ENCODE results near the gene DNMT3B.

Gene DNMT3B

DNA sequence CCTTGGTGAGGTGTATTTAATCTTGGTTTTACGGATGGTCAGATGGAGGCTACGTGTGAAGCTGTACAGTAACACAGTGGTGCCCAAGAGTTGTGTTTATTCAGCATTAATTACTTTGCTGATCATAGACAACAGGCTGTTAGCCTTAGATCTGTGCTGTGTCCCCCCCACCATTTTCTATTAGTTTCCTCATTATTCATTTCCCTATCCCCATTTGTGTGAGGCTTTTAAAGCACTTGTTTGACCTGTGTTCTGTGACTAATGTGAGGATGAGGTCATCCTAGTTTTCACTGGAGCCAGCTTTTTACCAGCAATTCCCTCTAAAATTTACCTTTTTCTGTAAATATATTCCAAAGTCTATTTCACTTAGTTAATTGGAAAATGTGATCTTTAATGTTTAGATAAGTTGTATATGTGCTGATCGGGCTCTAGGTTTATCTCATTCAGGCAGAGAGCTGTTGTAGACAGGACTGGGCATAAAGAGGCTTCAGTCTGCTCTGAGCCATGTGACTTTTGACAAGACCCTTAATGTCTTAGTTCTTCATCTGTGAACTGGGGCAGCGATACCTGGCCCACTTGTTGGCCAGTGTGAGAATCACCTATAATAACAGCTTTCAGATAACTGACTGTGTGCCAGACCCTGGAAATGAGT lies 66.0 kb downstream of the DNMT3B start:
- no peak for DNase-seq

DNA sequence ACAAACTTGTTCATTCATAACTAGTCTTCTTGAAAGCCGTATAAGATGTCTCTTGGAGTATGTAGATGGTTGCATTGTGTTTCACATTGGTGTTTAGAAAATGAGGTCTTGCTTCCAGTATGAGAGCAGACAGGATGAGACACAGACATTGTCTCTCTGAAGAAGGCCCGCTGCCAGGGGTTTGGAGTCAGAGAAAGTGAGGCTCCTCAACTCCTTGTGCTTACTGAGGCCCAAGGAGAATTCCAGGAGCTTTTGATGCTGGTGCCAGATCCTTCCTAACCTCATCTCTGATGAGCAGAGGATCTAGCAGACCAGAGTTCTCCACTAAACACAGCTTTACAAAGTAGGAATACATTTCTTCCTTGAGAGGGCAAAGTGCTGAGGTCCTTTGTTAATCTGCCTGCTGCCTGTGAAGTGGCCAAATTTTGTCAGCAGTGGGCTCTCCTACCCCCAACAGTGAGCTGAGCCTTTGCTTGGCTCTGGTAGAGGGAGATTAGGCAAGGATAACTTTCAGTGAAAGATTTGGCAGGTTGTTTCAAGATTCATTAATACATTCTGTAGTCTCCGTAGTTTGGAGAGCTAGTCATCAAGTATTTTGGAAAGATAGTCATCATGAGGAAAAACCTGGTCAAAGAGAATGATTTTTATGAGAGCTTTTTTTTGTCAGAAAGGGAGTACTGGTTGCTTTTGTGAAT lies 67.3 kb downstream of the DNMT3B start:
- no peak for DNase-seq

DNA sequence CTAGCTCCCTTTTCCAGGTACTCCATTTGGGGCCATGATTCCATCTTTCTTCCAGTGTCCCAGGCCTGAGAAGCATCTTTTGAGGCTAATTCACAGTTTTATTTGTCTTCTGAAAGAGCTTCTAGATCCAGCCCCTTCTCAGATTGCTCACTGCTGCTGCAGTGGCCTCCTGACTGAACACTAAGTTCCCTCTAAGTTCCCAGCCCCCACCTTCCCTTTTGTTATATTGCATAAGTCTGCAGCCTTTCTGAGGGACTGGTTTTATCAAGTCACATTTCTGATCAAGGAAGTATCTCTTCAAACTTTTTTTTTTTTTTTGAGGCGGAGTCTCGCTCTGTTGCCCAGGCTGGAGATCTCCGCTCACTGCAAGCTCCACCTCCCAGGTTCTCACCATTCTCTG lies 68.3 kb downstream of the DNMT3B start:
- DNase-seq, result no peak

DNA sequence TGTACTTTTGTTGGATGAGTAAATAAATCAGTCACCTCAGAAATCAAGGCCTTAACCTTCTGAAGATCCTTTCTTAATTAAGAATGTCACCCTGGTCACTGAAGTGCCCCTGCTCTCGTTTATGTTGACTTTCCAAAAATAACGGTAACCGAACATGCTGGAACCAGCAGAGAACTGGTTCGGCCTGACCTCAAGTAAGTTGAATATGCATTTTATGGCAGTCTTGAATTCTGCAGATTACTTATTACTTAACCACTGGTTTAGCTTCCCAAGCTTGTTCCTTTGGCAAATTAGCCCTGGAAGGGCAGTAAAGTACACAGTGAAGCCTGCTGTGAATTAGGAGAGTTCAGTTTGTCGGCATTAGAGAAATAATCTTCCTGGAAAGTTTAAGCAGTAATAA lies 69.8 kb downstream of the DNMT3B start:
- DNase-seq, result no peak

DNA sequence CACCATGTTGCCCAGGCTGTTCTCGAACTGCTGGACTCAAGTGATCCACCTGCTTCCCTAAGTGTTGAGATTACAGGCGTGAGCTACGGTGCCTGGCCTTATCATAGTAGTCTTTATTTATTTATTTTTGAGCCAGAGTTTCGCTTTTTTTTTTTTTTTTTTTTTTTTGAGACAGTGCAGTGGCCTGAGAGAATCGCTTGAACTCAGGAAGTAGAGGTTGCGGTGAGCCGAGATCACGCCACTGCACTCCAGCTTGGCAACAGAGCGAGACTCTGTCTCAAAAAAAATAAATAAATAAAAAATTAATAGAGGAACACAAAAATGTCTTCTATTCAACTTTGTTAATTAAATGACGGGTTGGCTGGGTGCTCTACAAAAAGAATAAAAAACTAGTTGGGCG lies 70.5 kb downstream of the DNMT3B start:
- no peak for DNase-seq

DNA sequence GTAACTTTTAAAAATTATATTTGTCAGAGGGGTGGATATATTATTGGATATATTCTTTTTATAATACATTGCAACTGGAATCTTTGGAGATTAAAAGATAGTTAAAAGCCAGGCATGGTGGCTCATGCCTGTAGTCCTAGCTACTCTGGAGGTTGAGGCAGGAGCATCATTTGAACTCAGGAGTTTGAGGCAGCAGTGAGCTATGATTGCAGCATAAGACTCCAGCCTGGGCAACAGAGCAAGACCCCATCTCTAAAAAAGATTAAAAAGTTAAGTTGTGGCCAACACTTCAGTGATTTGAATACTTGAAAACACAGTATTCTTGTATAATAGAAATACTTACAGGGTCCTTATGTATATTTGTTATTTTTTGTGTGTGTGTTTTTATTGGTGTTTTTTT lies 72.8 kb downstream of the DNMT3B start:
- no peak for DNase-seq

DNA sequence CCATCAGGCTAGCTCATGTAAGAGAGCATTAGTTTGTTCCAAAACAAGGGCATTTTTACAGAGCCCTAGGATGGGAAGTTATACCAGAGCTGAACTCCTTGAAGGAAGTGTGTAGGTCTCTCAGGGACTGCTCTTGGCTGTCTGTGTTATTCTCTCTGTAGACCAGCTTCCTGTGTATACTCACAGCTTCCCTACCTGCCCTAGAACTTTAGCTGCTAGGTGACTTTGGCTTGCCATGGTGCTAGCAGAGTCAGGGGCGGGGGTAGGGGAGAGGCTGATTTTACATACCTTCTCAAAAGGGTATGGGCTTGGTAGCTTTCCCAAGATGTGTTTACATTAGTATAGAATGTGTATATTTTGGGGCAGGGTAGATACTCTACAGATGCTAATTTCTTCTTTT lies 75.0 kb downstream of the DNMT3B start:
- no peak for DNase-seq

DNA sequence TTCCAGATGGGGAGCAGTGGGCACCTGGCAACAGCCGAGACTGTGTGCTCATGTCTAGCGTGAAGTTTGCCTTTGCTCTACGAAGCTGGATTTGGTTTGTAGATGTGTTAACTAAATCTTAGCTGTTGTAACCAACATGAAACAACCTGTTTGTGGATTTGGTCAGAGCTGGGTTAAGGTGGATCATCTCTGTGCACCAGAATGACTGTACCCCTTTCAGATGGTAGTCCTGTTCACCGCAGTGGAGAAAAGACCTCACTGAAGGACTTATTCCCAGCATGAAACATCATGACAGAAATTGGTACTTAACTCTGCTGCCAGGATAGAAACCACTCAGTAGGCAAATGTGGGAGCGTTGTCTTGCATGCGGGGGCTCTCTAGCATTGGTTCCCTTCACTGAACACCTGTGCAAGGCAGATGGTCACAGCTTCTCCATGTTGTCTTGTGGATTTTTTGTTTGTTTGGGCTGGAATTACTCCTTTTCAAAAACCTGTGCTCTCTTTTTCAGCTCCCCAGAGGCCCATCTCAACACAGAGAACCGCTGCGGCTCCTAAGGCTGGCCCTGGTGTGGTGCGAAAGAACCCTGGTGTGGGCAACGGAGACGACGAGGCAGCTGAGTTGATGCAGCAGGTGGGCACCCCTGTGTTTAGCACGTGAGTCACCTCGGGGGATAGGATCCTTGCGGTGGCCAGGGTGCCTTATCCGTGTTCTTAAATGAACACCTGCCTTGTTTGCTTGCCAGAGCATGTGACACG lies 77.2 kb downstream of the DNMT3B start:
- DNase-seq, result no peak

DNA sequence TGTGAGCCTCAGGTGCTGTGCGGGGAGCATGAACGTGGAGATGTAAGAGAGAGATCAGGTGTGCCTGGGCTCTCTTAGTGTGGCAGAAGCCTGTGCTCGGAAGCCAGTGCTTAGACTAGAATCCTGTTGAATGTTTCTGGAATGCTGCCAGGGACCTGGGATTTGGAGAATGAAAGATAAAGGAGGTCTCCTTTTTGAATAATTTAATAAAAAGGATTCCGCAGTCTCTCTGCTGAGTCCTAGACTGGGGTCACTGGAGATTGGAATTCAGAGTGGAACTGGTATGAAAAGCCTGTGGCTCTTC lies 77.7 kb downstream of the DNMT3B start:
- DNase-seq, result no peak

DNA sequence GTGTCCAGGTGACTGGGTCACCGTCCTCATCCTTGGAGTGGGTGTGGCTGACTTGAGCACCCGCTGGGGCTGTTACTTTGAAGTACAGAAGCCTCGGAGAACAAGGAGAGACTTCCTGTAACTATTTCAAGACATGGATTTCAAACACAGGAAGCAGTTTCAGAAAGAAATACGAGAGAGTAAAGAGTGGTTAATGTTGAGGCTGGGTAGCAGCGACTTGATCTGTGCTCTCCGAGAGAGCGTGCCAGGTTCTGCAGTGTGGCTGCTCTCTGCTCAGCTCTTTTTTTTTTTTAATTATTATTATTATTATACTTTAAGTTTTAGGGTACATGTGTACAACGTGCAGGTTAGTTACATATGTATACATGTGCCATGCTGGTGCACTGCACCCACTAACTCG lies 79.0 kb downstream of the DNMT3B start:
- no peak for DNase-seq

DNA sequence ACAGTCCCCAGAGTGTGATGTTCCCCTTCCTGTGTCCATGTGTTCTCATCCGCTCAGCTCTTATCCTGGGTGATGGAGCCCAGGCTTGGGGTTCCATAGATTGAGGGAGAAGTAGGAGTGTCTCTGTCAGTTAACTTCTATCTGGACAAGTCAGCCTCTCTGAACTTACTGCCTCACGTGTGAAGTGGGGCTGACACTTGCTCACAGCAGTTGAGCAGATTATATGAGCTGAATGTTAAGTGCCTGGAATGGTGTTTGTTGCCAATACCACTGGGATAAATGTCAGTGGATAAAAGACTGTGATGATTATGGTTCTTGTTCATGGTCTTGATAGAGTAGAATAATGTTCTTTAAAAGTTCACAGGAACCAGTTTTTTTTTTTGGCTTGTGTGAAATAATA lies 79.4 kb downstream of the DNMT3B start:
- no peak for DNase-seq

DNA sequence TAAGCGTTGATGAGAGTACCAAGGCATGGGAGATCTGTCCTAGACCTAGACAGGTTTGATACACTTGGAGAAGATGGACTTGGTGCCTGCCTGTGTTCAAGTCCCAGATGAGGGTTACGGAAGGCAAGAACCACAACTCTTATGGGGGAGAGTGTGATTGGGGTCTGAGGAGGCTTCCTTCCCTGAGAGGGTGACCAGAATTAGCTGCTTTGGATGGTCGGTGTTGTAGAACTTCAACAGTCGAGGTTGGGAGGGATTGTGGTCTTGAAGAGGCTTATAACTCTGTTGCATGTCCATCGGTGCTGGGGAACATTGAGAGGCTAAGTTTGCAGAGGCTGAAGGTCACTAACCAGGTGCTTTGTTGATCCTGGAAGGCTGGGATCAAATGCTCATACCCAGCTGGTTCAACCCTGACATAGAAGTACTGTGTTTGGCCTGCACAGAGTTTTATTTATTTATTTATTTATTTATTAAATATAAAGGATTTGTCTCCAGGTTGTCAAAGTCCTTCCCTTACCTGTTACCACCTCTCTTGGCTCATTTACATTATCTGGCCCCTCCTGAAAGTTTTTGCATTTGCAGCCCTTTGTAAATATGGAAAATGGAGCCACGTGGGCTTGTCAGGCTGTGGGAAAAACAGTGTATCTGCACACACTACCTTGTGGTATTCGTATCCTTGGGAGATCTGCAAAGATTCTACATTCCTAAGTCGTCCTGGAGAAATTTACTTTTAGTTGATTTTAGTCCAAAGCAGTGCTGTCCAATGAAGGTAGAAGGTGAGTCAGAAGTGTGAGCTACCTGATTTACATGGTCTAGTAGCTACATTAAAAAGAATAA lies 80.7 kb downstream of the DNMT3B start:
- no peak for DNase-seq

DNA sequence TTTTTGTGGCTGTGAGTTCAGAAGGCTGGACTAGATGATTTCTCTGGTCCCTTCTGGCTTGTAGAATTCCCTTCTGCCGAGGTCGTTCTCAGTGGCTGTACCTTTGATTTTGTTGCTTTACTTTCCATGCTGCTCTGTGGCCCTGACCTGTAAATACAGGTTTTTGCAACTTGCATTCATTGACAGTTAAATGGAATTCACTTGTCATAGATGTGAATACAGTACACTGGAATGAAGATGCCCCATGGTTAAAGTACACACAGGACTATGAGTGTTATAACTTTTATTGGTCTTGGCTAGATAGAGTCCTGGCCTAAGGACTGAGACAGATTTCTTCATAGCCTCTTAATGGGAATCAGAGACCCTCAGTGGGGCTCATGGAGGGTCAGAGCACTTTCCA lies 83.6 kb downstream of the DNMT3B start:
- no peak for DNase-seq

DNA sequence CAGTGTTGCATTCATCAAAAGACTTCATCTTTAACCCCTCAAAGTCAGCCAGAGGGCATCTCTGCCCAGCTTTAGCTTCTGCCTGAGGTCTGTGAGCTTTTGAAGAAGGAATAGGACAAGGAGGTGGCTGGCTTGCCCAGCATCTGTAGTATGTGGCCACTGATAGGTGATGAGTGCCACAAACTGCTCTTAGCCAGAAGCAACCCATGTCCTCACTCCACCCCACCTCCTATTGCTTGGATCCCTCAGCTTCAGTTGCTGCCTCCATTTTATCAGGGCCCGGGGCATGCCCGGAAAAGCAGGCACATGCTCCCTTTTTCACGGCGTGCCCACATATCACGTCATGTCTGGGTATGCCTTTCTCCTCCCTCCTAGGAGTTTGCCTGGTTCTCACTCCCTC lies 84.7 kb downstream of the DNMT3B start:
- no peak for DNase-seq

DNA sequence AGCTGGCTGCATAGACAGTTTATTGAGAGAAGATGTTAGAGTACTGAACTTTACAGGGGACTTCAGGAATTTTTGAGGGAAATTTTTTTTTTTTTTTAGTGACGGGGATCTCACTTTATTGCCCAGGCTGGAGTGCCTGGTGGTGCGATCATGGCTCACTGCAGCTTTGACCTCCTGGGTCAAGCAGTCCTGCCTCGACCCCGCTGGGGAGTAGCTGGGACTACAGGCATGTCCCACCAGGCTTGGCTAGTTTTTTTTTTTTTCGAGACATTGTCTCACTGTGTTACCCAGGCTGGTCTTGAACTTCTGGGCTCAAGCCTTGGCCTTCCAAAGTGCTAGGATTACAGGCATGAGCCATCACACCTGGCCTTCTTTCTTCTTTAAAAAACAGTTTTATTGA lies 85.8 kb downstream of the DNMT3B start:
- DNase-seq, result no peak

DNA sequence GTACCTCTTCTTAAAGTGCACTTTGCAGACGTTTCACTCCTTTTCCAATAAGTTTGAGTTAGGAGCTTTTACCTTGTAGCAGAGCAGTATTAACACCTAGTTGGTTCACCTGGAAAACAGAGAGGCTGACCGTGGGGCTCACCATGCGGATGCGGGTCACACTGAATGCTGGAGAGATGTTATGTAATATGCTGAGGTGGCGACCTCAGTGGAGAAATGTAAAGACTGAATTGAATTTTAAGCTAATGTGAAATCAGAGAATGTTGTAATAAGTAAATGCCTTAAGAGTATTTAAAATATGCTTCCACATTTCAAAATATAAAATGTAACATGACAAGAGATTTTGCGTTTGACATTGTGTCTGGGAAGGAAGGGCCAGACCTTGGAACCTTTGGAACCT lies 86.7 kb downstream of the DNMT3B start:
- no peak for DNase-seq

DNA sequence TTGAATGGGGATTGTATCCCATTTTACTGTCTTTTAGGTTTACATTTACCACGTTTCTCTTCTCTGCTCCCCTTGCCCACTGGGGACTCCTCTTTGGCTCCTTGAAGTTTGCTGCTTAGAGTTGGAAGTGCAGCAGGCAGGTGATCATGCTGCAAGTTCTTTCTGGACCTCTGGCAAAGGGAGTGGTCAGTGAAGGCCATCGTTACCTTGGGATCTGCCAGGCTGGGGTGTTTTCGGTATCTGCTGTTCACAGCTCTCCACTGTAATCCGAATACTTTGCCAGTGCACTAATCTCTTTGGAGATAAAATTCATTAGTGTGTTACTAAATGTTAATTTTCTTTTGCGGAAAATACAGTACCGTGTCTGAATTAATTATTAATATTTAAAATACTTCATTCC lies 87.4 kb downstream of the DNMT3B start:
- no peak for DNase-seq

DNA sequence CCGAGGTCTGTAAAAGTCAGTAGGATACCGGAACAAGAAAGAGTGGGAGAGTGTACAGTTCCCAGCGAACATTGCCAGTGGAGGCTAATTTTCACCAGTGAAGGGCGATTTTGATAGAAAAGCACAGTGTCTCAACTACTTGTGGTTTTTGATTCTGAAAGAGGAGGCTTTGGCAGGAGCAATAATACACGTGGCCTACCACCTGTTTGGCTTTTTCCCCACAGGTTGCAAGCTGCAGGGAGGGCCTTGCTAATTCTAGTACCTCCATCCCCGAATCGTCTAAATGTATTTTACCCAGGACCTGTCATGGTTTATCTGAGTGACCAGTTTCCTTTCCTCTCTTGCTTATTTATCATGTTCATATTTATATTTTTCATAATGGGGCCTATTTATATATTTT lies 93.2 kb downstream of the DNMT3B start:
- no peak for DNase-seq

DNA sequence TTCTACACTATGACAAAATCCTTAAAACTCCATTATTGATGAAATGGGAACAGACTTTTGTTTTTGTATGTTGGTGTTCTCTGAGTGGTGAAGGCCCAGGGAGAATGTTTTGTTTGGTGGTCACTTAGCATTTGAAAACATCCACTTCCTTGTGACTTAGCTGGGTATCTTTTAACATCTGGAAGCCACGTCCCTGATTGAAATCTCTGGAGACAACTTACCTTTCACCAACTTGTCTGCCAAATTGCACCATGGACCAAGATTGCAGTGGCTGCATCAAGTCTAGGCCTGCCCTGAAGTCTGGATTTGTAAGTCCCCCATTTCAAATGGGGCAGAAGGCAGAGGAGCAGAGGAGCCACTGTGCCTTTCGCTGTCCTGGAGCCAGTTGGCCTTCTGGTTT lies 96.0 kb downstream of the DNMT3B start:
- DNase-seq, result no peak
